ENCODE data around the gene RNF207.
A peak's percentile ranks its signal among the peaks of the same experiment; 100 is the strongest.
"Not testable (repeated sequence)": the region's sequence is repeated elsewhere in the genome, so short reads cannot be mapped to it uniquely, and the experiment has no call there.

The RNF207 gene

DNA sequence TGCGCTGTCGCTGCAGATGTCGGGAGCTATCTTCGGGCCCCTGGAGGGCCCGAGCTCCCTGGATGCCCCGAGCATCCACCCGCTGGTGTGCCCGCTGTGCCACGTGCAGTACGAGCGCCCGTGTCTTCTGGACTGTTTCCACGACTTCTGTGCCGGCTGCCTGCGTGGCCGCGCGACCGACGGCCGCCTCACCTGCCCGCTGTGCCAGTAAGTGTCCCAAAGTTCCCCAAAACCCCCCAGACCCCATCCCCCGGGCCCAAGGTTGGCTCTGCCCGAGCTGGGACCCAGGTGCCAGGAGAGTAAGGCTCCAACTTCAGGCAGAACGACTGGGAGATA is 569 bp downstream of the RNF207 start:
- no peak for DNase-seq

GRCh38 chr1:6207075-6207885 is 1.4 kb downstream of the RNF207 start:
- no peak for DNase-seq

- DNase-seq, result no peak
Observed at GRCh38 chr1:6207921-6208320, 2.0 kb downstream of the RNF207 start.

DNA sequence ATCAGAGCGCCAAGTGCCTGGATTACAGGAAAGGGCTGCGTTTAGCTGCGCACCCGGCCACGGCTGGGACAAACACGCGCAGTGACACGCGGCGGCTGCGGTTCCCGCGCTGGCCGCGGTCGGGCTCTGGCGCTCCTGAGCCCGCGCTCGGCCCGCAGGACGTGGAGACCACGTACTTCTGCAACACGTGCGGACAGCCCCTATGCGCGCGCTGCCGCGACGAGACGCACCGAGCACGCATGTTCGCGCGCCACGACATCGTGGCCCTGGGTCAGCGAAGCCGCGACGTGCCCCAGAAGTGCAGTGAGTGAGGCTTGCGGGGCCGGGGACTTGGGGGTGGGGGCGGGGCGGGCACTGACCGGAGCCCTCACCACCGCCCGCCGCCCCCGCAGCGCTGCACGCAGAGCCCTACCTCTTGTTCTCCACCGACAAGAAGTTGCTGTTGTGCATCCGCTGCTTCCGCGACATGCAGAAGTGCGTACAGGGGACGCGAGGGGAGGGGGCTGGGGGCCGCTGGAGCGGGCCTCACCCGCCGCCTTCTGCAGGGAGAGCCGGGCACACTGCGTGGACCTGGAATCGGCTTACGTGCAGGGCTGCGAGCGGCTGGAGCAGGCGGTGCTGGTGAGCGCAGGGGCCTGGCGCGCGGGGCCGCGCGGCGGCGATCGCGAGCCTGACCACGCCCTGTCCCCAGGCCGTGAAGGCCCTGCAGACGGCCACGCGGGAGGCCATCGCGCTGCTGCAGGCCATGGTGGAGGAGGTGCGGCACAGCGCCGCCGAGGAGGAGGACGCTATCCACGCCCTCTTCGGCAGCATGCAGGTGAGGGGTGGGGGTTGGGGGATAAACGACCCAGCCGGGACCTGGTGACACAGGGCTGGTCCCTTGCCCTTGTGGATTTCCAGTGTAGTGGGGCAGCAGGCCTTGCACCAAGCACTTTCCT is 3.1 kb downstream of the RNF207 start:
- DNase-seq, result peak; percentile 80

DNA sequence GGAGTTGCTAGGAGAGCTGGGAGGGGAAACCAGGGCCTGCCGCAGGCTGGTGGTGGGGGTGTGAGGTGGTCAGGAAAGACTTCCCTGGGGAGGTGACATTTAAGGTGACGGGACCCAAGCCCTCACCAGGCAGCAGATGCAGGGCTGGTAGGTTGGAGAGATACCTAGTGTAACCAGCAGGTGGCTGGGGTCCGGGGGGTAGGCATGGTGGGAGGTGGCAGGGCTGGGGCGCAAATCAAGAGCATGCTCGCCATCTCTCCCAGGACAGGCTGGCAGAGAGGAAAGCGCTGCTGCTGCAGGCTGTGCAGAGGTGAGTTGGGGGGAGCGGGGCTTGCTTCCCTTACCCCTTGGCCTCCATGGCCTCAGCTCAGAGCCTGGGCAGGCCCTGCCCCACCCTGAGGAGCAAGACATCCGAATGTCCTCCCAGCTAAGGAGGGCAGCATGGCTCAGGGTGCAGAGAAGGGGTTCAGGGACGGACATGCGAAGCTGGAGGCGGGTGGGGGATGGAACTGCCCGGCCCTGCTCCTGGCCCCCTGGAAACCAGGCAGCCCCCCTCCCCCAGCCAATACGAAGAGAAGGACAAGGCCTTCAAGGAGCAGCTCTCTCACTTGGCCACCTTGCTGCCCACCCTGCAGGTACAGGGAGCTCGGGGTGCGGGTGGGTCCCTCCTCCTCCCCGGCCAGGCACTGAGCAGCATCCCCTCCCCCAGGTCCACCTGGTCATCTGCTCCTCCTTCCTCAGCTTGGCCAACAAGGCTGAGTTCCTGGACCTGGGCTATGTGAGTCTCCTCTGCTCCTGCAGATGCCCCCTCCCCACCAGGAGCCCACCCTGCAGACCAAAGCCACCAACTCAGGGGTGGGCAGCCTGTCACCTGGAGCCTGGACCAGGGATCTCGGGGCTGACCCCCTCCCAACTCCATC is 4.0 kb downstream of the RNF207 start:
- no peak for DNase-seq

- no peak for DNase-seq
Observed at GRCh38 chr1:6210591-6211355, 4.9 kb downstream of the RNF207 start.

DNA sequence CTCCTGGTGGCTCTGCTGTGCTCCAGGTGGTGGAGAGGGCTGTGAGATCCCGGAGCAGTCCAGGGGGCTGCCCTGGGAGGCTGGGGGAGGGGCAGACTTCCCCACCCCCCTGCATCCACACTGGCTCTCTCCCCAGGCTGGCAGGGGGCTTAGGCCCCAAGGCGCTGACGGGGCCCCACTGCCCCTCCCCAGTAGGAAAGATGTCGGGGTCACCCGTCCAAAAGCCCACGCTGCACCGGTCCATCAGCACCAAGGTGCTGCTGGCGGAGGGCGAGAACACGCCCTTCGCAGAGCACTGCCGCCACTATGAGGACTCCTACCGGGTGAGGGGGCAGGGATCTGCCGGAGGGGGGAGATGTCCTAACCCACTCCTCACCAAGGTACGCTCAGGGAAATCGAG is 5.8 kb downstream of the RNF207 start:
- DNase-seq, result no peak

DNA sequence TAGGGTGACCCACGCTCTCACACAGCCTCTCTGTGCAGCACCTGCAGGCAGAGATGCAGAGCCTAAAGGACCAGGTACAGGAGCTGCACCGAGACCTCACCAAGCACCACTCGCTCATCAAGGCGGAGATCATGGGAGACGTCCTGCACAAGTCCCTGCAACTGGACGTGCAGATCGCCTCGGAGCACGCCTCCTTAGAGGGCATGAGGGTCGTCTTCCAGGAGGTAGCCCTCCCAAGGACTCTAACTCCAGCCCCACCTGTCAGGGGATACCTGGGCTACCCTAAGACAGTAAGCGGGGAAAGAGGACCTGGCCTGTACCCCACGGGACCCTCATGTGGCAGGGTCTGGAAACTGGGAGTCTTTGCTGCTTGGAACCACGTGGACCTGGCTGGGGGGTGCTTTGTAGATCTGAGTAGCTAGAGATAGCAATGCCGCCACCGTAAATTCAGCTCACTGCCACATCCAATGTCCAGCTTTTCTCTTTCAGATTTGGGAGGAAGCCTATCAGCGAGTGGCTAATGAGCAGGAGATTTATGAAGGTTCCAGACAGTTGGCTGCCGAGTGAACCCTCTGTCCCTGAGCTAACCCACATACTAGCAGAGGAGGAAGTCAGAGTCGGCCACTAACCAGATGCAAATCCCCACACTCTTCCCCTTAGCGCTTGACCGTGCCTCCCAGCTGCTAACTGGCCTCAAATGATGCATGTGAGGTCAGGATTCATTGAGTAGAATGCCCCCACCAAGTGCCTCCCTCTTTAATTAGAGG is 6.5 kb downstream of the RNF207 start:
- no peak for DNase-seq

GRCh38 chr1:6218375-6219164 is 12.7 kb downstream of the RNF207 start:
- DNase-seq, result no peak

GRCh38 chr1:6219641-6220040 is 13.7 kb downstream of the RNF207 start:
- DNase-seq, result not testable (repeated sequence)

DNA sequence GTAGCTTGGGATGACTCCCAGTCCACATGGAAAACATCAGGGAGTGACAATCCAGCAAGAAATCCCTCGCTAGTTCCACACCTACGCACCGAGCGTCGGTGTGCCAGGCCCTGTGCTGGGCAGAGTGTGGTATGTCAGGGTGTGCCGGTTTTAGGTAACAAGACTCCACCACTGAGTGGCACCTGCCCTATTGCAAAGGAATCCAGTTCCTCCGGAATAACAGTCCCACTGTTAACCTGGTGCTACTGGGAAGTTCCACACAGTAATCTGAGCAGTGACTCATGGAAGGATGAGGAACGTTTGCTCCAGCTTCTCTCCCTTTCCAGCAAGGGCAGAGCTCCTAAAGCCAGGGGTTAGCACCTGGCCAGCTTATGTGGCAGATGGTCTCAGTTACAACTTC is 14.3 kb downstream of the RNF207 start:
- DNase-seq, result no peak

GRCh38 chr1:6221210-6221784 is 15.4 kb downstream of the RNF207 start:
- no peak for DNase-seq

DNA sequence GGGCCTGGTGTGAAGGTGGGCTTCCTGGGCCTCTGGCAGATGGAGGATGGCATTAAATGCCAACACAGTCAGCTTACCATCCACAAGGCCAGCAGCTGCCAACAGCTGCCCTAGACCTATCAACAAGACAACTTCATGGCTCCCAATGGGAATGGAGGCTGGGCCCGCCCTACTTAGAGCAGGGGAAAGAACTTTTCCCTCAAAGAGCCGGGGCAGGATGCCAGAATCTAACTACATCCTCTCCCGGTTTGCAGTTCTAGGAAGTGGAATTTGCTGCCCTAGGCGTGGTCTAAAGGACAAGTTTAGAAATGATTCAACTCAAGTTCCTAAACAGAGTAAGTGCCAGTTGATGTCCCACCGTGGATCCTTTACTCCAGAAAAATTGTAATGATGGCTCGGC is 16.7 kb downstream of the RNF207 start:
- DNase-seq, result no peak

DNA sequence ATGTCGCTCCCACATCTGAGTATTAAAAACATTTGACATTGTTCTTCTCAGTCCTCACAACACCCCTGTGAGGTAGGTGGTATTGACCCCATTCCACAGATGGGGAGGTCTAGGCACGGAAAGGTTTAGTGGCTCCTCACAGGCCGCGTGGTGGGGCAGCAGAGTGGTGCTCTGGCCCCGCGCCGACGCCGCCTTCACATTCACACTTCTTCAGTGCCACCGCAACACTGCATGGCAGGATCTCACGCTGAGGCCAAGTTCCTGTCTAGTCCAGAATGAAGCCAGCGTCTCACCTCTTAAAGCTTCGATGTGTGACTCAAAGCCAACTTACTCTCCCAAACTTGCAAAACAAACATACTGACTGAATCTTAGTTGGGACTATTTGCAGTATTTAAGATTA is 17.7 kb downstream of the RNF207 start:
- no peak for DNase-seq

- no peak for DNase-seq
Observed at GRCh38 chr1:6224718-6225117, 18.8 kb downstream of the RNF207 start.

DNA sequence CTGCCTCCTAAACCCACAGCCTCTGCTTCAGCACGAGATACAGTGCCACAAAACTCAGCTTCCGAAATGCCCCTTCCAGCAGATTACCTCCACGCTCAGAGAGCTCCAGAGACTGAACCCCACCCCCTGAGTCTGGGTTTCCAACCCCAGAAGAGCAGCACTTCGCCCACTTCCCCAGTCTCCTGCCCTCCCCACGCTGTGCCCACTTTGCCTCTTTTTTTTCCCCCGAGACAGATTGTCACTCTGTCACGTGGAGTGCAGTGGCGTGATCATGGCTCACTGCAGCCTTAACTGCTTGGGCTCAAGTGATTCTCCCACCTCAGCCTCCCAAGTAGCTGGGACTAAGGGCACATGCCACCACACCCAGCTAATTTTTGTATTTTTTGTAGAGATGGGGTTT is 19.7 kb downstream of the RNF207 start:
- DNase-seq, result no peak

GRCh38 chr1:6233376-6233775 is 27.5 kb downstream of the RNF207 start:
- DNase-seq, result no peak

DNA sequence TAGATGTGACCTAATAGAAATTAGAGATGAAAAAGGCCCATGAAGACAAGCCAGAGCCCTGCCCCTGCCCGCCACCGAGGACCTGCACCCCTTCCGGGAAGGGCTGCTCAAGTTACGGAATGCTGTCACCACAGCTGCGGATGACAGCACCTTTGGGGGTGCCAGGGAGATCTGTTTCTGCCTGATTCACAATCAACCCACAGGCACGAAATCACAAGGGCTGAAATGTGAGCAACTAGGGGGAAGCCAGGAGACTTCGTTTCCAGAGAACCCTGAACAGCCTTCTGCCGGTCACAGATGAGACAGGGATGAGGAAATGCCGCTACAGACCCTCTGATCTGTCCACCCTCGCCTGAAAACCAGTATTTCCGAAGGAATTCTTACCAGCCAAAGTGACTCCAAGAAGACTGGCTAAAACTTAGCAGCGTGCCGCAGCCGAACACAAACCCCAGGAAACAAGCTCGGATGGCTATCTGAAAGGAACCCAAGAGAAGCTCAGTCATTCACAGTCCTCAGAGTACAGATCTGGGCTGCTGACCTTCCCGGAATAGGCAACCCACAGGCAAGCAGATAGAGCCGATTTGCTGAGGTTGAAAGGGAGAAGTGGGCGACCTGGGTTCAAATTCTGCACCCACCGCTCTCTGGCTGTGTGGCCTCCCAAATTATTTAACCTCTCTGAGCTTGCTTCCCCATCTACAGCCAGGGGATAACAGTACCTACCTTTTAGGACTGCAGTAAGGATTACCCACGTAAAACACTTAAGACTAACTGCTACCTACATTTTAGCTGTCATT is 28.8 kb downstream of the RNF207 start:
- peak; percentile 8 for DNase-seq

GRCh38 chr1:6235296-6235677 is 29.4 kb downstream of the RNF207 start:
- peak; percentile 38 for DNase-seq

All from NCI-H69 (cell line).